Tibial nerve (tissue), 4 donors: ENCODE measurements around the gene ANO1. TPM values are rescaled to one million over a fixed set of nuclear protein-coding genes. Genes with fewer than 3 reads are reported as not detected.

ENCODE experiments used
- DNase-seq, 2 donors: peaks; one replicate each; pipeline ENCODE4 v3.0.0-alpha.2; 2019; ENCODE audit warnings: low spot score in 2 of 2
- H3K27ac ChIP-seq, 4 donors: fragments of 200-600 bp; sonication (generic) in 3 of 4; one replicate each; pipeline ENCODE4 v1.5.1; 2017 to 2019; ENCODE audit warnings: mild to moderate bottlenecking in 1 of 4
- H3K27me3 ChIP-seq, 2 donors: fragments of 200-600 bp; sonication (generic) in 1 of 2; one replicate each; pipeline versions ENCODE4 v1.5.1 to v1.6.0; 2017 to 2019
- H3K36me3 ChIP-seq, 3 donors: fragments of 200-600 bp; sonication (generic); one replicate each; pipeline ENCODE4 v1.5.1; 2018 to 2019
- H3K4me1 ChIP-seq, 4 donors: fragments of 200-600 bp; sonication (generic) in 3 of 4; one replicate each; pipeline ENCODE4 v1.5.1; 2017 to 2019
- H3K4me3 ChIP-seq, 4 donors: fragments of 200-600 bp; sonication (generic) in 3 of 4; one replicate each; pipeline ENCODE4 v1.5.1; 2017 to 2019; ENCODE audit warnings: mild to moderate bottlenecking in 1 of 4, moderate library complexity in 1 of 4
- H3K9me3 ChIP-seq, 4 donors: fragments of 200-600 bp; sonication (generic) in 3 of 4; one replicate each; pipeline ENCODE4 v1.5.1; 2017 to 2019
- CTCF ChIP-seq, 5 experiments: fragments of 200-600 bp in 3 of 5; fragments of 450-650 bp in 2 of 5; sonication (generic) in 3 of 5; IDR thresholded peaks; one replicate each; pipeline ENCODE4 v1.5.1; 2016 to 2019; ENCODE audit warnings: antibody characterized with exemption in 5 of 5, mild to moderate bottlenecking in 3 of 5, moderate library complexity in 2 of 5
- EP300 ChIP-seq, 2 donors: sonication (generic); formaldehyde crosslinking; IDR thresholded peaks; one replicate each; pipeline ENCODE4 v1.6.1; 2017; ENCODE audit warnings: antibody characterized with exemption in 2 of 2, mild to moderate bottlenecking in 1 of 2
- POLR2A ChIP-seq, 2 donors: fragments of 450-650 bp; IDR thresholded peaks; one replicate each; pipeline ENCODE4 v1.6.1; 2017; ENCODE audit warnings: antibody characterized with exemption in 2 of 2, mild to moderate bottlenecking in 2 of 2, moderate library complexity in 2 of 2
- WGBS, 2 donors: methylation state at CpG; one replicate each; pipeline ENCODE4 v1.1.5; 2018; 5-methylcytosine and 5-hydroxymethylcytosine counted together
- total RNA-seq, 4 donors: library from RNA; depleted of rRNA; stranded (reverse); fragments of >200 nt; gene quantifications; one replicate each; pipeline ENCODE4 v1.1.0, GENCODE V29; 2016

ANO1 gene
- total RNA-seq, 4 donors from 2014 or later = 1.7 to 6.3 (median 4.1) TPM

GRCh38 chr11:70141486-70142220, 63.5 kb downstream of the ANO1 start:
- no peak for DNase-seq
- H3K36me3 ChIP-seq = no peaks in the 10 kb centered on the region
- TF ChIP-seq CTCF (IDR thresholded peaks at IDR 0.05) (no peak), POLR2A (IDR thresholded peaks at IDR 0.05) (no peak), EP300 (IDR thresholded peaks at IDR 0.05) (no peak)
- no peaks in the 10 kb centered on the region for H3K9me3 ChIP-seq
- H3K4me3 ChIP-seq = no peak overlapping the region
- no peak overlapping the region for H3K27ac ChIP-seq
- WGBS, 2 donors = 13 to 20% methylated on average over 20 of the region's 20 CpGs
- H3K27me3 ChIP-seq = peaks cover 0 to 50% of the 10 kb centered on the region in 2 donors
- peaks cover 0 to 11% (median 4%) of the 10 kb centered on the region in 4 donors for H3K4me1 ChIP-seq

- H3K27ac ChIP-seq = no peak overlapping the region
- no peak overlapping the region for H3K4me3 ChIP-seq
- H3K27me3 ChIP-seq = peaks cover 0 to 50% of the 10 kb centered on the region in 2 donors
- H3K9me3 ChIP-seq = no peaks in the 10 kb centered on the region
- H3K4me1 ChIP-seq = peaks cover 0 to 11% (median 4%) of the 10 kb centered on the region in 4 donors
- DNase-seq = no peak
- H3K36me3 ChIP-seq = no peaks in the 10 kb centered on the region
- TF ChIP-seq EP300 (IDR thresholded peaks at IDR 0.05) = no peak
- no peak for TF ChIP-seq POLR2A (IDR thresholded peaks at IDR 0.05)
- no peak for TF ChIP-seq CTCF (IDR thresholded peaks at IDR 0.05)
- 51 to 57% methylated on average over 14 of the region's 14 CpGs for WGBS, 2 donors
These were observed 64.2 kb downstream of the ANO1 start for GRCh38 chr11:70142221-70142875.

- H3K4me1 ChIP-seq = peaks cover 0 to 11% (median 4%) of the 10 kb centered on the region in 4 donors
- no peaks in the 10 kb centered on the region for H3K36me3 ChIP-seq
- H3K27ac ChIP-seq = no peak overlapping the region
- no peak overlapping the region for H3K4me3 ChIP-seq
- peaks cover 0 to 50% of the 10 kb centered on the region in 2 donors for H3K27me3 ChIP-seq
- 93 to 94% methylated on average over 10 of the region's 10 CpGs for WGBS, 2 donors
- no peak for DNase-seq
- no peaks in the 10 kb centered on the region for H3K9me3 ChIP-seq
- no peak for TF ChIP-seq CTCF (IDR thresholded peaks at IDR 0.05)
- no peak for TF ChIP-seq EP300 (IDR thresholded peaks at IDR 0.05)
- TF ChIP-seq POLR2A (IDR thresholded peaks at IDR 0.05) = no peak
These were observed 66.1 kb downstream of the ANO1 start for GRCh38 chr11:70144262-70144661.

GRCh38 chr11:70145071-70145470, 67.0 kb downstream of the ANO1 start:
- Histone ChIP-seq H3K4me1 (peaks cover 0 to 11% (median 4%) of the 10 kb centered on the region in 4 donors), H3K9me3 (no peaks in the 10 kb centered on the region), H3K27ac (no peak overlapping the region), H3K36me3 (no peaks in the 10 kb centered on the region), H3K27me3 (peaks cover 0 to 50% of the 10 kb centered on the region in 2 donors), H3K4me3 (no peak overlapping the region)
- DNase-seq = no peak
- WGBS, 2 donors = 65 to 71% methylated on average over 6 of the region's 6 CpGs
- TF ChIP-seq CTCF (IDR thresholded peaks at IDR 0.05) (no peak), EP300 (IDR thresholded peaks at IDR 0.05) (no peak), POLR2A (IDR thresholded peaks at IDR 0.05) (no peak)

- WGBS, 2 donors = 76 to 84% methylated on average over 4 of the region's 4 CpGs
- Histone ChIP-seq H3K36me3 (no peaks in the 10 kb centered on the region), H3K4me1 (peaks cover 0 to 11% (median 4%) of the 10 kb centered on the region in 4 donors), H3K27me3 (peaks cover 0 to 46% of the 10 kb centered on the region in 2 donors), H3K4me3 (no peak overlapping the region), H3K9me3 (no peaks in the 10 kb centered on the region), H3K27ac (no peak overlapping the region)
- no peak for TF ChIP-seq POLR2A (IDR thresholded peaks at IDR 0.05)
- DNase-seq = no peak
These were observed 67.7 kb downstream of the ANO1 start for GRCh38 chr11:70145841-70146240.
